AG09319 (cell line): ENCODE data around the gene PYM1.

Experiments used
- DNase-seq: peaks from one replicate; pipeline ENCODE4 v3.0.0-alpha.2; 2010; ENCODE audit warnings: low read depth; ENCODE audit errors: extremely low read depth
- CTCF ChIP-seq: IDR thresholded peaks from 2 replicates; pipeline ENCODE4 v1.5.1; 2011; ENCODE audit warnings: low read depth, mild to moderate bottlenecking, inconsistent platforms, low read length, moderate library complexity

Gene PYM1

GRCh38 chr12:55940065-55940732, 12.5 kb upstream of the PYM1 start:
- peak; percentile 90 for TF ChIP-seq CTCF
- peak; percentile 61 for DNase-seq

- DNase-seq, result no peak
- TF ChIP-seq CTCF, result no peak
These were observed 11.3 kb upstream of the PYM1 start for GRCh38 chr12:55938826-55939501.

GRCh38 chr12:55937981-55938380, 10.3 kb upstream of the PYM1 start:
- no peak for DNase-seq
- no peak for TF ChIP-seq CTCF

- no peak for DNase-seq
- TF ChIP-seq CTCF, result no peak; the same call in 1 of the 2 replicates
These were observed 8.1 kb upstream of the PYM1 start for GRCh38 chr12:55935738-55936151.

GRCh38 chr12:55934773-55935172, 7.1 kb upstream of the PYM1 start:
- DNase-seq, result no peak
- TF ChIP-seq CTCF, result no peak

GRCh38 chr12:55933799-55934742, 6.4 kb upstream of the PYM1 start:
- TF ChIP-seq CTCF, result no peak

More at GRCh38 chr12:55933799-55934742, 6.4 kb upstream of the PYM1 start:
- DNase-seq, result no peak
